Liver (tissue), 9 donors: ENCODE data around the gene SH3BP2. TPM values are rescaled to one million over a fixed set of nuclear protein-coding genes. Genes with fewer than 3 reads are reported as not detected.

Experiments used
- DNase-seq: peaks from one replicate; pipeline ENCODE4 v3.0.0-alpha.2; 2017; ENCODE audit warnings: low spot score
- H3K27ac ChIP-seq, 2 donors: one replicate each; pipeline ENCODE4 v1.7.0; 2013; ENCODE audit warnings: inconsistent platforms in 2 of 2, low read length in 2 of 2, control low read depth in 1 of 2, low read depth in 1 of 2, mild to moderate bottlenecking in 1 of 2
- H3K27me3 ChIP-seq, 4 donors: one replicate each; pipeline versions ENCODE4 v1.6.1 to v1.7.0; 2013; ENCODE audit warnings: low read length in 3 of 4, inconsistent platforms in 1 of 4, mild to moderate bottlenecking in 1 of 4, moderate library complexity in 1 of 4; ENCODE audit not compliant: control insufficient read depth in 4 of 4, insufficient read depth in 4 of 4
- H3K36me3 ChIP-seq, 4 donors: one replicate each; pipeline versions ENCODE4 v1.6.1 to v1.7.0; 2013; ENCODE audit warnings: low read length in 3 of 4, mild to moderate bottlenecking in 3 of 4, low read depth in 1 of 4, moderate library complexity in 1 of 4; ENCODE audit not compliant: control insufficient read depth in 4 of 4, insufficient read depth in 3 of 4
- H3K4me1 ChIP-seq, 4 donors: one replicate each; pipeline versions ENCODE4 v1.6.1 to v1.7.0; 2013; ENCODE audit warnings: low read length in 3 of 4, mild to moderate bottlenecking in 3 of 4, moderate library complexity in 1 of 4; ENCODE audit not compliant: control insufficient read depth in 4 of 4, insufficient read depth in 4 of 4
- H3K4me3 ChIP-seq, 3 donors: one replicate each; pipeline versions ENCODE4 v1.6.1 to v1.7.0; 2013; ENCODE audit warnings: low read length in 3 of 3, control low read depth in 1 of 3, low read depth in 1 of 3, mild to moderate bottlenecking in 1 of 3
- H3K9ac ChIP-seq, 2 donors: one replicate each; pipeline ENCODE4 v1.7.0; 2013; ENCODE audit warnings: low read length in 2 of 2, mild to moderate bottlenecking in 2 of 2, moderate library complexity in 2 of 2, control low read depth in 1 of 2, low read depth in 1 of 2
- H3K9me3 ChIP-seq, 4 donors: one replicate each; pipeline versions ENCODE4 v1.6.1 to v1.7.0; 2013; ENCODE audit warnings: low read length in 3 of 4; ENCODE audit not compliant: control insufficient read depth in 4 of 4
- HNF4A ChIP-seq, 2 donors: conservative IDR thresholded peaks; 2 replicates each; pipeline ENCODE4 v1.6.1; 2016; ENCODE audit warnings: antibody characterized with exemption in 2 of 2, mild to moderate bottlenecking in 2 of 2
- HNF4G ChIP-seq: IDR thresholded peaks from 2 replicates; pipeline ENCODE4 v1.6.1; 2016; ENCODE audit warnings: antibody characterized with exemption
- NR2F2 ChIP-seq: IDR thresholded peaks from 2 replicates; pipeline ENCODE4 v1.6.1; 2016; ENCODE audit warnings: antibody characterized with exemption
- RAD21 ChIP-seq, 2 donors: IDR thresholded peaks; 2 replicates each; pipeline ENCODE4 v1.6.1; 2016; ENCODE audit warnings: antibody characterized with exemption in 2 of 2, mild to moderate bottlenecking in 2 of 2
- SP1 ChIP-seq: IDR thresholded peaks from 2 replicates; pipeline ENCODE4 v1.6.1; 2018; ENCODE audit warnings: antibody characterized with exemption, mild to moderate bottlenecking
- YY1 ChIP-seq: IDR thresholded peaks from 2 replicates; pipeline ENCODE4 v1.6.1; 2016; ENCODE audit warnings: antibody characterized with exemption, mild to moderate bottlenecking
- WGBS: extraction: QIAGEN DNeasy Blood & Tissue Kit; methylation state at CpG from one replicate; pipeline ENCODE4 v1.1.7; 2013; 5-methylcytosine and 5-hydroxymethylcytosine counted together
- polyA plus RNA-seq, 2 donors: library from polyadenylated mRNA; stranded (reverse) in 1 of 2; unstranded in 1 of 2; fragments of 200-250 nt in 1 of 2; fragments of >200 nt in 1 of 2; fragmentation: Nextera tagmentation in 1 of 2; extraction: Ambion mirVana in 1 of 2; gene quantifications; one replicate each; pipeline versions ENCODE4 v1.2.1 to v1.2.3, GENCODE V29; 2013 to 2015
- total RNA-seq, 2 donors: library from RNA; depleted of rRNA; stranded (reverse); fragments of >200 nt; gene quantifications; one replicate each; pipeline ENCODE4 v1.2.3, GENCODE V29; 2014
- TF ChIP-seq, protein P1 (sequence below): IDR thresholded peaks from 2 replicates; pipeline ENCODE4 v1.6.1; 2016; ENCODE audit warnings: antibody characterized with exemption
- TF ChIP-seq, protein P2 (sequence below): IDR thresholded peaks from 2 replicates; pipeline ENCODE4 v1.6.1; 2016; ENCODE audit warnings: antibody characterized with exemption, mild to moderate bottlenecking
- TF ChIP-seq, protein P3 (sequence below): IDR thresholded peaks from 2 replicates; pipeline ENCODE4 v1.6.1; 2016; ENCODE audit warnings: antibody characterized with exemption
- TF ChIP-seq, protein P4 (sequence below): IDR thresholded peaks from 2 replicates; pipeline ENCODE4 v1.6.1; 2016; ENCODE audit warnings: antibody characterized with exemption
- TF ChIP-seq, protein P5 (sequence below): fragments of 150-350 bp; IDR thresholded peaks from 2 replicates; pipeline ENCODE4 v1.5.1; 2017; ENCODE audit warnings: improper control_type of control experiment, low read depth, low read length; ENCODE audit not compliant: missing input control
- donor health status: healthy.
- donor health status: healthy.
- donor health status: healthy.
- donor health status: healthy.
- donor health status: healthy.

Gene SH3BP2
- total and polyA plus RNA-seq, 4 donors = 17.9 to 80.2 (median 38.5) TPM

DNA sequence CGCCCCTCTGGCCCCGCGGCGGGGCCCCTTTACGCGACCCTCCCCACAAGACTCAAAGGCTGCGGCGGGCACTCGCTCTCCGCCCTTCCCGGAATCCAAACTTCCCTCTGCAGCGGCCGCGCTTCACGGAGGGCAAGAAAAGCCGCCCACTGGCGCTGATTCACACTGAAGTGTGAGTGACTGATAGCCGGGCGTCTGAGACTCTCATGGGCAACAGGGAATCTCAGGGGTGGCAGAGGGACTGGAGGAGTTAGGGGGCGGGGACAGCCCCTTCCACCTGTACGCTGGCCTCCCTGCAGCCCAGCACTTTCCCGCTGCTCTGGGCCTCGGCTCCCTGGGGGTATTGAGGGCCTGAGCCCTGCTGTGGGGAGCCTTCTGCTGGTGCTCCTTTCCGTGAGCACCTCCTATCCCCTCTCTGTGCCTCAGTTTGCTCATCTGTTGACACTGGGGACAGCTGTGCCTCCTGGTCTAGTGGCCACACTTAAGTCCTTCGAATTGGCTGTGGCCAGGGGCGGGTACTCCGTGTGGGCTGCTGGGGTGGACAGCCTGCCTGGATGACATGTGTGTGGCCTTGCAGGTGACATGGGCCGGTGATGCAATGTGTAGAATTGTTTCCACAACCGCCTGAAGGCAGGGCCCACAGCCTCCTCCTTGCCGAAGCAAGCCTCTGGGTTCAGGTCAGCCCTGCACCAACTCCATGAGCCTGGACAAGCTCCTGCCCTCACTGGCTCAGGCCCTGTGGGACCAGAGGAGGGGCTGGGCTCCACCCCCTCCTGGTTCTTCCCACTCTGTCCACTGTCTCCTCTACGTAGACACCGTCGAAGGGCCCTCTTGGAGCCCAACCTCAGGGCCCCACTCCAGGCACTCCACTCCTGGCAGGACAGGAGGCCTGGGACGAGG, 951 bp downstream of the SH3BP2 start (continued):
- TF ChIP-seq, protein P1, sequence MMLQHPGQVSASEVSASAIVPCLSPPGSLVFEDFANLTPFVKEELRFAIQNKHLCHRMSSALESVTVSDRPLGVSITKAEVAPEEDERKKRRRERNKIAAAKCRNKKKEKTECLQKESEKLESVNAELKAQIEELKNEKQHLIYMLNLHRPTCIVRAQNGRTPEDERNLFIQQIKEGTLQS = peak; percentile 97
- TF ChIP-seq YY1 = peak; percentile 51

DNA sequence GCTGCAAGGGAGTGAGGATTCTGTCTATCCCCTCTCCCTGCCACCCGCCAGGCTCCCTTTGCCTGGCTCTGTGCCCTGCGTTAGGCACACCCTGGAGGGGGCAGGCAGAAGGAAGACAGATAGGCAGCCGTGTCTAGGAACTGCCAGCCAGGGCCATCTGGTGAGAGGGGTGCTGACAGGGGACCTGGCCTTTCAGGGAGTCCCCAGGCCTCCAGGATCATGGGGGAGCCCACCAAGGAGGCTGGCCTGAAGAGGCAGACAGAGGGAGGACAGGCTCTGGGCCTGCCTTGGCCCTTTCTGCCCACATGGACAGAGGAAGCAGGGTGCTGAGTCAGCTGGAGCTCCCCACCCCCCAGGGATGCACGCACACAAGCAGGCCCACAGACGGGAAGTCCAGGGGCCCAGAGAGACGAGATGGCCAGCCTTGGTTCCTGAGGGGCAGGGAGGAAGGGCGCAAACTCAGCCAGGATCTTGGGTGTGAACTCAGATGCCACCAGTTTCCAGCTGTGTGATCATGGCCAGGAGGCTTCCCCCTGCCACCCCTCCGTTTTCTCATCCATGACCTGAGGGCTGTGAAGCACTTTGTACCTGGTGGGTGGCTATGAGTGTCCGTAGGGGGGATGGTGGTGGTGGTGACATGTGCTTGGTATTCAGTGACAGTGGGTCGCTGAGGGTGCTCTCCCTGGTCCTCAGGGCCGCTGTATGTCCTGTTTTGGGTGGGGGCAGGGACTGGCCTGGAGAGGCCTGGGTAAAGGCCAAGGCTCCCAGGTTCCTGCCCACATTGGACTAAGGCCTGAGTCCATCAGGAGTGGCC, 1.8 kb downstream of the SH3BP2 start:
- 21% methylated on average over 11 of the region's 11 CpGs for WGBS
- H3K36me3 ChIP-seq = no peaks in the 10 kb centered on the region
- peak overlapping the region; percentile 36 to 88 for H3K9ac ChIP-seq
- no peak for DNase-seq
- H3K9me3 ChIP-seq = no peaks in the 10 kb centered on the region
- peaks cover 55 to 92% (median 84%) of the 10 kb centered on the region in 4 donors for H3K4me1 ChIP-seq
- peak overlapping the region; percentile 90 to 96 for H3K27ac ChIP-seq
- no peaks in the 10 kb centered on the region for H3K27me3 ChIP-seq
- peak overlapping the region; percentile 33 to 79 (median 75) for H3K4me3 ChIP-seq
- peak; percentile 96 for TF ChIP-seq HNF4G
- peak; percentile 30 for TF ChIP-seq YY1
- TF ChIP-seq RAD21 (IDR thresholded peaks at IDR 0.05) = peak; percentile 17 to 39
- peak; percentile 86 for TF ChIP-seq SP1
- TF ChIP-seq, protein P2, sequence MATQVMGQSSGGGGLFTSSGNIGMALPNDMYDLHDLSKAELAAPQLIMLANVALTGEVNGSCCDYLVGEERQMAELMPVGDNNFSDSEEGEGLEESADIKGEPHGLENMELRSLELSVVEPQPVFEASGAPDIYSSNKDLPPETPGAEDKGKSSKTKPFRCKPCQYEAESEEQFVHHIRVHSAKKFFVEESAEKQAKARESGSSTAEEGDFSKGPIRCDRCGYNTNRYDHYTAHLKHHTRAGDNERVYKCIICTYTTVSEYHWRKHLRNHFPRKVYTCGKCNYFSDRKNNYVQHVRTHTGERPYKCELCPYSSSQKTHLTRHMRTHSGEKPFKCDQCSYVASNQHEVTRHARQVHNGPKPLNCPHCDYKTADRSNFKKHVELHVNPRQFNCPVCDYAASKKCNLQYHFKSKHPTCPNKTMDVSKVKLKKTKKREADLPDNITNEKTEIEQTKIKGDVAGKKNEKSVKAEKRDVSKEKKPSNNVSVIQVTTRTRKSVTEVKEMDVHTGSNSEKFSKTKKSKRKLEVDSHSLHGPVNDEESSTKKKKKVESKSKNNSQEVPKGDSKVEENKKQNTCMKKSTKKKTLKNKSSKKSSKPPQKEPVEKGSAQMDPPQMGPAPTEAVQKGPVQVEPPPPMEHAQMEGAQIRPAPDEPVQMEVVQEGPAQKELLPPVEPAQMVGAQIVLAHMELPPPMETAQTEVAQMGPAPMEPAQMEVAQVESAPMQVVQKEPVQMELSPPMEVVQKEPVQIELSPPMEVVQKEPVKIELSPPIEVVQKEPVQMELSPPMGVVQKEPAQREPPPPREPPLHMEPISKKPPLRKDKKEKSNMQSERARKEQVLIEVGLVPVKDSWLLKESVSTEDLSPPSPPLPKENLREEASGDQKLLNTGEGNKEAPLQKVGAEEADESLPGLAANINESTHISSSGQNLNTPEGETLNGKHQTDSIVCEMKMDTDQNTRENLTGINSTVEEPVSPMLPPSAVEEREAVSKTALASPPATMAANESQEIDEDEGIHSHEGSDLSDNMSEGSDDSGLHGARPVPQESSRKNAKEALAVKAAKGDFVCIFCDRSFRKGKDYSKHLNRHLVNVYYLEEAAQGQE = no peak
- TF ChIP-seq, protein P3, sequence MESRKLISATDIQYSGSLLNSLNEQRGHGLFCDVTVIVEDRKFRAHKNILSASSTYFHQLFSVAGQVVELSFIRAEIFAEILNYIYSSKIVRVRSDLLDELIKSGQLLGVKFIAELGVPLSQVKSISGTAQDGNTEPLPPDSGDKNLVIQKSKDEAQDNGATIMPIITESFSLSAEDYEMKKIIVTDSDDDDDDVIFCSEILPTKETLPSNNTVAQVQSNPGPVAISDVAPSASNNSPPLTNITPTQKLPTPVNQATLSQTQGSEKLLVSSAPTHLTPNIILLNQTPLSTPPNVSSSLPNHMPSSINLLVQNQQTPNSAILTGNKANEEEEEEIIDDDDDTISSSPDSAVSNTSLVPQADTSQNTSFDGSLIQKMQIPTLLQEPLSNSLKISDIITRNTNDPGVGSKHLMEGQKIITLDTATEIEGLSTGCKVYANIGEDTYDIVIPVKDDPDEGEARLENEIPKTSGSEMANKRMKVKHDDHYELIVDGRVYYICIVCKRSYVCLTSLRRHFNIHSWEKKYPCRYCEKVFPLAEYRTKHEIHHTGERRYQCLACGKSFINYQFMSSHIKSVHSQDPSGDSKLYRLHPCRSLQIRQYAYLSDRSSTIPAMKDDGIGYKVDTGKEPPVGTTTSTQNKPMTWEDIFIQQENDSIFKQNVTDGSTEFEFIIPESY = no peak
- TF ChIP-seq NR2F2 = peak; percentile 34
- peak; percentile 95 to 98 for TF ChIP-seq HNF4A (conservative IDR thresholded peaks at IDR 0.05)
- TF ChIP-seq, protein P4, sequence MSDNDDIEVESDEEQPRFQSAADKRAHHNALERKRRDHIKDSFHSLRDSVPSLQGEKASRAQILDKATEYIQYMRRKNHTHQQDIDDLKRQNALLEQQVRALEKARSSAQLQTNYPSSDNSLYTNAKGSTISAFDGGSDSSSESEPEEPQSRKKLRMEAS = peak; percentile 50
- TF ChIP-seq, protein P5, sequence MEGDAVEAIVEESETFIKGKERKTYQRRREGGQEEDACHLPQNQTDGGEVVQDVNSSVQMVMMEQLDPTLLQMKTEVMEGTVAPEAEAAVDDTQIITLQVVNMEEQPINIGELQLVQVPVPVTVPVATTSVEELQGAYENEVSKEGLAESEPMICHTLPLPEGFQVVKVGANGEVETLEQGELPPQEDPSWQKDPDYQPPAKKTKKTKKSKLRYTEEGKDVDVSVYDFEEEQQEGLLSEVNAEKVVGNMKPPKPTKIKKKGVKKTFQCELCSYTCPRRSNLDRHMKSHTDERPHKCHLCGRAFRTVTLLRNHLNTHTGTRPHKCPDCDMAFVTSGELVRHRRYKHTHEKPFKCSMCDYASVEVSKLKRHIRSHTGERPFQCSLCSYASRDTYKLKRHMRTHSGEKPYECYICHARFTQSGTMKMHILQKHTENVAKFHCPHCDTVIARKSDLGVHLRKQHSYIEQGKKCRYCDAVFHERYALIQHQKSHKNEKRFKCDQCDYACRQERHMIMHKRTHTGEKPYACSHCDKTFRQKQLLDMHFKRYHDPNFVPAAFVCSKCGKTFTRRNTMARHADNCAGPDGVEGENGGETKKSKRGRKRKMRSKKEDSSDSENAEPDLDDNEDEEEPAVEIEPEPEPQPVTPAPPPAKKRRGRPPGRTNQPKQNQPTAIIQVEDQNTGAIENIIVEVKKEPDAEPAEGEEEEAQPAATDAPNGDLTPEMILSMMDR = no peak
